A549 (cell line): ENCODE data around the gene IRF4. TPM values are rescaled to one million over a fixed set of nuclear protein-coding genes. Genes with fewer than 3 reads are reported as not detected.

ENCODE experiments used
- ATAC-seq, 2 experiments: fragments of 200-7000 bp in 1 of 2; fragments of >200 bp in 1 of 2; cut with Nextera tagmentation in 1 of 2; cut with Tn5 transposase in 1 of 2; 3 replicates each; pipeline versions ENCODE4 v1.8.0 to v1.9.1; 2018 to 2020; ENCODE audit warnings: mild to moderate bottlenecking in 1 of 2, moderate library complexity in 1 of 2
- CTCF ChIA-PET: fragments of 300-600 bp; sonication (Branson Sonifier 250); formaldehyde crosslinking; extraction: SDS; loops from one replicate; lab custom pipeline; 2021; ENCODE audit warnings: antibody characterized with exemption, inconsistent platforms; lab: Yijun Ruan, JAX
- POLR2A ChIA-PET: fragments of 350-600 bp; formaldehyde crosslinking; extraction: SDS; loops from one replicate; lab custom pipeline; 2021; ENCODE audit warnings: antibody characterized with exemption, inconsistent platforms; lab: Yijun Ruan, JAX
- DNase-seq, 2 experiments: peaks; one replicate each; pipeline versions ENCODE4 v3.0.0 to v3.0.0-alpha.2; 2011 to 2016; ENCODE audit warnings: low read depth in 1 of 2, low spot score in 1 of 2
- FAIRE-seq: peaks from 2 replicates; lab custom pipeline; 2011; peaks lifted over from hg19 to GRCh38; lab: Jason Lieb, UNC
- H3K27ac ChIP-seq, 2 experiments: fragments of >200 bp; sonication (Bioruptor Twin); formaldehyde crosslinking; 3 replicates each; pipeline ENCODE4 v1.5.1; 2016 to 2017
- H3K4me1 ChIP-seq: fragments of >200 bp; sonication (Bioruptor Twin); formaldehyde crosslinking; 3 replicates; pipeline ENCODE4 v1.6.1; 2016
- H3K4me2 ChIP-seq: fragments of >200 bp; sonication (Bioruptor Twin); formaldehyde crosslinking; 3 replicates; pipeline ENCODE4 v1.6.1; 2016
- H3K4me3 ChIP-seq: fragments of >200 bp; sonication (Bioruptor Twin); formaldehyde crosslinking; 3 replicates; pipeline ENCODE4 v1.5.1; 2016
- H3K9me3 ChIP-seq: fragments of >200 bp; sonication (Bioruptor Twin); formaldehyde crosslinking; 3 replicates; pipeline ENCODE4 v1.6.1; 2016
- BHLHE40 ChIP-seq: IDR thresholded peaks from 2 replicates; pipeline ENCODE4 v1.6.1; 2012; ENCODE audit warnings: low read depth, low read length, inconsistent platforms
- CBX2 ChIP-seq: fragments of 200-600 bp; sonication (generic); IDR thresholded peaks from 2 replicates; pipeline ENCODE4 v1.6.1; 2016; ENCODE audit warnings: low read depth, mild to moderate bottlenecking, borderline replicate concordance
- CBX8 ChIP-seq: fragments of 200-600 bp; sonication (generic); IDR thresholded peaks from 2 replicates; pipeline ENCODE4 v1.6.1; 2016
- CEBPB ChIP-seq, 2 experiments: fragments of >200 bp in 1 of 2; sonication (Bioruptor Twin) in 1 of 2; formaldehyde crosslinking in 1 of 2; IDR thresholded peaks; 2 replicates each; pipeline ENCODE4 v1.6.1; 2012 to 2016
- CHD2 ChIP-seq: fragments of 150-350 bp; IDR thresholded peaks from 2 replicates; pipeline ENCODE4 v1.6.1; 2014; ENCODE audit warnings: low read length; ENCODE audit not compliant: partially characterized antibody
- CHD4 ChIP-seq: fragments of 200-600 bp; sonication (generic); IDR thresholded peaks from 2 replicates; pipeline ENCODE4 v1.6.1; 2016; ENCODE audit warnings: antibody characterized with exemption, mild to moderate bottlenecking, borderline replicate concordance
- ESRRA ChIP-seq: fragments of 150-350 bp; IDR thresholded peaks from 2 replicates; pipeline ENCODE4 v1.6.1; 2014; ENCODE audit warnings: mild to moderate bottlenecking, low read length, borderline replicate concordance
- FOXS1 ChIP-seq: fragments of 250-450 bp; sonication (Bioruptor Pico); IDR thresholded peaks from 2 replicates; pipeline ENCODE4 v1.5.0; 2020; ENCODE audit warnings: mild to moderate bottlenecking, moderate library complexity
- GATA3 ChIP-seq: IDR thresholded peaks from 2 replicates; pipeline ENCODE4 v1.6.1; 2012; ENCODE audit warnings: borderline replicate concordance
- HDAC2 ChIP-seq: fragments of 200-600 bp; sonication (generic); IDR thresholded peaks from 2 replicates; pipeline ENCODE4 v1.6.1; 2016
- HES2 ChIP-seq: fragments of >200 bp; sonication (Bioruptor Twin); formaldehyde crosslinking; IDR thresholded peaks from 2 replicates; pipeline ENCODE4 v1.6.1; 2016
- HEYL ChIP-seq: fragments of 250-450 bp; sonication (Bioruptor Pico); IDR thresholded peaks from 2 replicates; pipeline ENCODE4 v1.8.0; 2021; ENCODE audit warnings: mild to moderate bottlenecking, moderate library complexity
- HOXB5 ChIP-seq: fragments of 250-450 bp; sonication (Bioruptor Pico); IDR thresholded peaks from 2 replicates; pipeline ENCODE4 v1.5.0; 2020; ENCODE audit warnings: mild to moderate bottlenecking, moderate library complexity
- KDM5A ChIP-seq: fragments of 200-600 bp; sonication (generic); IDR thresholded peaks from 2 replicates; pipeline ENCODE4 v1.6.1; 2016; ENCODE audit warnings: antibody characterized with exemption, mild to moderate bottlenecking
- MAFK ChIP-seq: fragments of 450-650 bp; IDR thresholded peaks from 2 replicates; pipeline ENCODE4 v1.6.1; 2014; ENCODE audit not compliant: partially characterized antibody
- MAZ ChIP-seq: fragments of 150-350 bp; IDR thresholded peaks from 2 replicates; pipeline ENCODE4 v1.6.1; 2014; ENCODE audit warnings: antibody characterized with exemption, low read depth, low read length, borderline replicate concordance
- NR3C1 ChIP-seq: fragments of >200 bp; sonication (Bioruptor Twin); formaldehyde crosslinking; IDR thresholded peaks from 3 replicates; pipeline ENCODE4 v1.6.1; 2017
- POLR2A ChIP-seq: IDR thresholded peaks from 2 replicates; pipeline ENCODE4 v1.6.1; 2012; ENCODE audit warnings: mild to moderate bottlenecking, low read length
- POLR2AphosphoS2 ChIP-seq: conservative IDR thresholded peaks from 2 replicates; pipeline ENCODE4 v1.6.1; 2012; ENCODE audit warnings: low read length, improper control_type of control experiment, inconsistent platforms
- RAD21 ChIP-seq, 2 experiments: fragments of >200 bp in 1 of 2; sonication (Bioruptor Twin) in 1 of 2; formaldehyde crosslinking in 1 of 2; IDR thresholded peaks in 1 of 2; conservative IDR thresholded peaks in 1 of 2; 2 replicates in 1 of 2; 3 replicates in 1 of 2; pipeline ENCODE4 v1.6.1; 2012 to 2018; ENCODE audit warnings: inconsistent platforms in 1 of 2
- REST ChIP-seq: fragments of 200-600 bp; sonication (generic); IDR thresholded peaks from 2 replicates; pipeline ENCODE4 v1.6.1; 2016; ENCODE audit warnings: antibody characterized with exemption, mild to moderate bottlenecking, moderate library complexity
- RFX5 ChIP-seq: fragments of 450-650 bp; IDR thresholded peaks from 2 replicates; pipeline ENCODE4 v1.7.1; 2014; ENCODE audit warnings: antibody characterized with exemption, mild to moderate bottlenecking, moderate library complexity
- SREBF2 ChIP-seq: fragments of 450-650 bp; IDR thresholded peaks from 2 replicates; pipeline ENCODE4 v1.6.1; 2014; ENCODE audit warnings: mild to moderate bottlenecking, moderate library complexity
- TFCP2L1 ChIP-seq: fragments of 250-450 bp; sonication (Bioruptor Pico); IDR thresholded peaks from 2 replicates; pipeline ENCODE4 v1.5.0; 2021; ENCODE audit warnings: mild to moderate bottlenecking
- USF2 ChIP-seq: fragments of 450-650 bp; IDR thresholded peaks from 2 replicates; pipeline ENCODE4 v1.6.1; 2014; ENCODE audit warnings: antibody characterized with exemption
- ZFP36 ChIP-seq: fragments of 450-650 bp; IDR thresholded peaks from 2 replicates; pipeline ENCODE4 v1.6.1; 2014; ENCODE audit warnings: borderline replicate concordance; ENCODE audit not compliant: partially characterized antibody
- ZNF302 ChIP-seq: fragments of 250-450 bp; sonication (Bioruptor Pico); IDR thresholded peaks from 2 replicates; pipeline ENCODE4 v1.9.0; 2021; ENCODE audit warnings: inconsistent platforms, mild to moderate bottlenecking, moderate library complexity
- ZSCAN20 ChIP-seq: fragments of 250-450 bp; sonication (Bioruptor Pico); IDR thresholded peaks from 2 replicates; pipeline ENCODE4 v1.8.0; 2022; ENCODE audit warnings: mild to moderate bottlenecking, moderate library complexity
- WGBS: methylation state at CpG from one replicate; pipeline ENCODE4 v1.1.6; 2017; ENCODE audit errors: missing lambda C conversion rate; 5-methylcytosine and 5-hydroxymethylcytosine counted together
- polyA plus RNA-seq, 4 experiments: library from polyadenylated mRNA; depleted of rRNA in 3 of 4; stranded (reverse); fragments of >200 nt; fragmentation: RNase III in 1 of 4; extraction: RNeasy Plus Mini Kit Qiagen cat#74134 plus additional on column Dnase treatment in 1 of 4; gene quantifications; 2 replicates in 3 of 4; 3 replicates in 1 of 4; pipeline ENCODE4 v1.2.3, GENCODE V29; 2011 to 2017
- TF ChIP-seq, protein P1 (sequence below): IDR thresholded peaks from 2 replicates; pipeline ENCODE4 v1.6.1; 2012
- TF ChIP-seq, protein P2 (sequence below): IDR thresholded peaks from 2 replicates; pipeline ENCODE4 v1.6.1; 2012

The IRF4 gene
- polyA plus RNA-seq, 2 of the 4 experiments (the other 2 are of a cell fraction) = 0.03 TPM

DNA sequence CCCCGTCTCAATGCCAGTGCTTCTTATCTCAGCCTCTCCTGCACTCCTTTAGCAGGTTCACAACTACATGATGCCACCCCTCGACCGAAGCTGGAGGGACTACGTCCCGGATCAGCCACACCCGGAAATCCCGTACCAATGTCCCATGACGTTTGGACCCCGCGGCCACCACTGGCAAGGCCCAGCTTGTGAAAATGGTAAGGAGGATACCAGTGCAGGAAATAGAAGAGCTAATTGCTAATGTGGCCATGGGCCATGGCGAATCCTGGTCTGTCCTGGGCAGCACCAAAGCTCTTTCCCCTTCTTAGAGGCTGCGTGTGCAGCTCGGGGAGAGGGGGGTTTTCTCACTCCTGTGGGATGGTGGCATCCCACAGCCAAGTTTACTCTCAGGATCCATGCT is 5.5 kb downstream of the IRF4 start:
- WGBS = 58% methylated on average over 12 of the region's 13 CpGs
- DNase-seq (no peak), FAIRE-seq (no peak), ATAC-seq (no peak)
- H3K27ac ChIP-seq = no peak overlapping the region
- ChIA-PET POLR2A (no interaction called here), CTCF (interaction anchor here (0.7 to 1.5 kb wide), 3 partner anchors 13 to 209 kb away, joined by 3 to 4 read pairs (median 3); no protein-coding TSS in a partner anchor)
- no peak overlapping the region for H3K4me2 ChIP-seq
- H3K9me3 ChIP-seq = no peaks in the 10 kb centered on the region
- no peak overlapping the region for H3K4me3 ChIP-seq
- TF ChIP-seq CEBPB (IDR thresholded peaks at IDR 0.05) (no peak), SREBF2 (no peak), CHD4 (no peak), POLR2A (no peak), RAD21 (conservative IDR thresholded peaks at IDR 0.05 in 1 of 2, IDR thresholded peaks at IDR 0.05 in 1 of 2) (no peak), ESRRA (no peak), POLR2AphosphoS2 (no peak), USF2 (no peak), MAFK (no peak), HOXB5 (CRISPR knock-in tag) (no peak), NR3C1 (no peak), CBX2 (no peak), REST (no peak), CHD2 (no peak), ZNF302 (CRISPR knock-in tag) (no peak), HES2 (no peak), BHLHE40 (no peak), TFCP2L1 (CRISPR knock-in tag) (no peak)
- TF ChIP-seq, protein P1, sequence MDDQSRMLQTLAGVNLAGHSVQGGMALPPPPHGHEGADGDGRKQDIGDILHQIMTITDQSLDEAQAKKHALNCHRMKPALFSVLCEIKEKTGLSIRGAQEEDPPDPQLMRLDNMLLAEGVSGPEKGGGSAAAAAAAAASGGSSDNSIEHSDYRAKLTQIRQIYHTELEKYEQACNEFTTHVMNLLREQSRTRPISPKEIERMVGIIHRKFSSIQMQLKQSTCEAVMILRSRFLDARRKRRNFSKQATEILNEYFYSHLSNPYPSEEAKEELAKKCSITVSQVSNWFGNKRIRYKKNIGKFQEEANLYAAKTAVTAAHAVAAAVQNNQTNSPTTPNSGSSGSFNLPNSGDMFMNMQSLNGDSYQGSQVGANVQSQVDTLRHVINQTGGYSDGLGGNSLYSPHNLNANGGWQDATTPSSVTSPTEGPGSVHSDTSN = no peak
- TF ChIP-seq, all 56 proteins: peak for 0
- H3K4me1 ChIP-seq = no peaks in the 10 kb centered on the region

DNA sequence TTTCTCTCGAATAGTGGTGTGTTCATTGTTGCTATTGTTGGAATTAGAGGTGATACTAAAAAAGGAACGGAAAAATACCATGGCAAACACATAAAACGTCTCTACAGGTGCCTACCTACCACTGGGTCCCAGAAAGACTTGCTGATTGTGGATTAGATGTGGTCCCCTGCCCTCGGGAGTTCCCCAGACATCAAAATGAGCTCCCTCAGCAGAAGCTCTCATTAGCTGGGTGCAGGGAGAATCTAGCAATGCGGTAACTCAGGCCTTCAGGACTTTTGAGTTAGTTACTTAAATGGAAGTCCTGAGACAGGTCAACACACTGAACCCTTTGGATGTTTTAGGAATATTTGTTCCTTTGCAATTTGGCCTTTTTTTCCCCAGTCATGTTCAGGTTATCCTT is 6.1 kb downstream of the IRF4 start:
- WGBS = 36% methylated on average over 5 of the region's 5 CpGs
- ATAC-seq (no peak), FAIRE-seq (no peak), DNase-seq (no peak)
- no peak overlapping the region for H3K27ac ChIP-seq
- no peak overlapping the region for H3K4me3 ChIP-seq
- H3K9me3 ChIP-seq = no peaks in the 10 kb centered on the region
- CTCF ChIA-PET = interaction anchor here (0.7 to 1.5 kb wide), 4 partner anchors 11 to 209 kb away, joined by 3 to 4 read pairs (median 3); no protein-coding TSS in a partner anchor
- TF ChIP-seq CBX8 (no peak), ZFP36 (no peak), ZSCAN20 (CRISPR knock-in tag) (no peak), NR3C1 (no peak), ZNF302 (CRISPR knock-in tag) (no peak), FOXS1 (no peak), RFX5 (no peak), HEYL (CRISPR knock-in tag) (no peak), KDM5A (no peak), GATA3 (no peak), HOXB5 (CRISPR knock-in tag) (no peak), BHLHE40 (no peak), MAZ (no peak), HDAC2 (no peak), POLR2A (no peak), CHD2 (no peak), SREBF2 (no peak)
- TF ChIP-seq, protein P1 = no peak
- TF ChIP-seq, protein P2, sequence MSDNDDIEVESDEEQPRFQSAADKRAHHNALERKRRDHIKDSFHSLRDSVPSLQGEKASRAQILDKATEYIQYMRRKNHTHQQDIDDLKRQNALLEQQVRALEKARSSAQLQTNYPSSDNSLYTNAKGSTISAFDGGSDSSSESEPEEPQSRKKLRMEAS = no peak
- POLR2A ChIA-PET = no interaction called here
- no peak overlapping the region for H3K4me2 ChIP-seq
- no peaks in the 10 kb centered on the region for H3K4me1 ChIP-seq
